ENCODE data around the gene GSTM4. TPM values are rescaled to one million over a fixed set of nuclear protein-coding genes. Genes with fewer than 3 reads are reported as not detected.

The GSTM4 gene
- total RNA-seq, 1 donor from 2014 or later = 7.8 TPM

DNA sequence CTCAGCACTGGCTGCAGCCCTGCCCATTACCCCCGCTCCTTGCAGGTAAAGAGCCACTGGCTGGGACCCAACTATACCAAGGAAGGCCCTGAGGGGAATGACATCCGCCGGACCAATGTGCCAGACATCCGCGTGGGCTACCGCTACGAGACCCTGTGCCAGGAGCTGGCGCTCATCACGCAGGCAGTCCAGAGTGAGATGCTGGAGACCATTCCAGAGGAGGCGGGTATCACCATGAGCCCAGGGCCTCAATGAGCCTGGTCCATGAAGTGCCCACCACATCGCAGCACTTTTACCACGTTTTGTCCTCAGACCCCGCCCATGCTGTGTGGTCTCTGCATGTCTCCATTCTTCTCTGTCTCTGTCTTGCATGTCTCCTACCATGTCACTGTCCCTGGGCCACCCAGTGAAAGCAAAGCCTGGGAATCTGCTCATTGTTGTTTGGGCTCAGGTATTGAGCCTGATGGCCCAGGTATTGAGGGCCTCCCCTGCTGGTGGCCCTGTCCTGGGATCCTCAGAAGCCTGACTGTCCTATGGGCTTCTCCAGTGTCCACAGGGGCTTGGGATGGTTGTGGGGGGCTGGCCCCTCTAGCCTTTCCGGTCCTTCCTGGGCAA is 24.9 kb upstream of the GSTM4 start:
- Mint-ChIP-seq H3K27me3 (ENCODE audit: unreplicated experiment) (peaks cover 16% of the 10 kb centered on the region), H3K27ac (ENCODE audit: unreplicated experiment) (no peak overlapping the region), H3K4me3 (ENCODE audit: unreplicated experiment) (no peak overlapping the region), H3K36me3 (ENCODE audit: low read depth, unreplicated experiment) (peaks cover 26% of the 10 kb centered on the region), H3K9me3 (ENCODE audit: unreplicated experiment) (no peaks in the 10 kb centered on the region), H3K4me1 (ENCODE audit: unreplicated experiment) (no peaks in the 10 kb centered on the region)
- DNase-seq (ENCODE audit: low spot score) = no peak
- TF ChIP-seq, protein P1, sequence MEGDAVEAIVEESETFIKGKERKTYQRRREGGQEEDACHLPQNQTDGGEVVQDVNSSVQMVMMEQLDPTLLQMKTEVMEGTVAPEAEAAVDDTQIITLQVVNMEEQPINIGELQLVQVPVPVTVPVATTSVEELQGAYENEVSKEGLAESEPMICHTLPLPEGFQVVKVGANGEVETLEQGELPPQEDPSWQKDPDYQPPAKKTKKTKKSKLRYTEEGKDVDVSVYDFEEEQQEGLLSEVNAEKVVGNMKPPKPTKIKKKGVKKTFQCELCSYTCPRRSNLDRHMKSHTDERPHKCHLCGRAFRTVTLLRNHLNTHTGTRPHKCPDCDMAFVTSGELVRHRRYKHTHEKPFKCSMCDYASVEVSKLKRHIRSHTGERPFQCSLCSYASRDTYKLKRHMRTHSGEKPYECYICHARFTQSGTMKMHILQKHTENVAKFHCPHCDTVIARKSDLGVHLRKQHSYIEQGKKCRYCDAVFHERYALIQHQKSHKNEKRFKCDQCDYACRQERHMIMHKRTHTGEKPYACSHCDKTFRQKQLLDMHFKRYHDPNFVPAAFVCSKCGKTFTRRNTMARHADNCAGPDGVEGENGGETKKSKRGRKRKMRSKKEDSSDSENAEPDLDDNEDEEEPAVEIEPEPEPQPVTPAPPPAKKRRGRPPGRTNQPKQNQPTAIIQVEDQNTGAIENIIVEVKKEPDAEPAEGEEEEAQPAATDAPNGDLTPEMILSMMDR (IDR thresholded peaks at IDR 0.05; ENCODE audit: unreplicated experiment) = no peak

DNA sequence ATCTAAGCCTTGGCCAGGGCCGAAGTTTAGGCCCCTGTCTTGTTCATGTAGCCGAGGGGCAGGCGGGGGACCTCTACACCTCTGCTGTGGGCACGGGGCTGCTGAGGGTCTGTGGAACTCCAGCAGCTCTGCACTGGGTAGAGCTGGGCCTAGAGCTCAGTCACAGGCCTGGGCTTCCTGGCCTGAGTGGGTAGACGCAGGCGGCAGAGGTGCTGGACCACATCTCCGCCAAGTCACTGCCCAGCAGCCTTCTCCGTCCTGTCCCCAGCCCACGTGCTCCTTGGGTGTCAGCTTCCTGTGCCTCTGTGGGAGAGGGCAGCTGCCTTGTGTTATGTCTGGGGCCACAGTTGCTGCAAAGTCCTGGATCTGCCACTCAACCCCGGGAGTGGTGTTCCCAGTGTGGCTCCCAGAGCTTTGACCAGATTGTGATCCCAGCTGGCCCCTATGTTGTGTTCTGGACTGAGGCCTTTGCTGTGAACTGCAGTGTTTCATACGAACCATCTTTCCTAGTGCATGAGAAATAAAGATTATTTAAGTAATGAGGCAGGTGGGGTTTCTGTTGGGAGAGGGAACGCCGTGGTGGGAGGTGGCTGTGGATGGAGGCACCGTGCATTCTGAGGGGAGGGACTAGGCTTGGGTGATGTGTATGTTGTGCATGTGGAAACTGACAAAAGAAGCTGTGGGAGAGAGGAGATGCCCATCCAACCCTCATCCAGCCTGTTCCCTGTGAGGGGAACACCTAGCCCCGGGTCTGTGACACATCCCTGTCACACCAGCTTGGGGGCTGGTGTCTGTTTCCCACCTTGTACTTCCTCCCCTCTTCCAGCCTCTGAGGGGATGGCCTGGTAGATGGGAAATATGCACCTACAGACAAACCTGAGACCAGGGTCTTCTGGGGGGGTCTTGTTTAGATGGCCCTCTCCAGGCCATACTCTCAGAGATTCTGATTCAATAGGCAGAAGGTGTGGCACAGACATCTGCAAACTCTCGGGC is 24.1 kb upstream of the GSTM4 start:
- no peak overlapping the region for H3K27ac Mint-ChIP-seq (ENCODE audit: unreplicated experiment)
- no peaks in the 10 kb centered on the region for H3K4me1 Mint-ChIP-seq (ENCODE audit: unreplicated experiment)
- peaks cover 26% of the 10 kb centered on the region for H3K36me3 Mint-ChIP-seq (ENCODE audit: low read depth, unreplicated experiment)
- TF ChIP-seq, protein P1 (IDR thresholded peaks at IDR 0.05; ENCODE audit: unreplicated experiment) = no peak
- DNase-seq (ENCODE audit: low spot score) = no peak
- H3K27me3 Mint-ChIP-seq (ENCODE audit: unreplicated experiment) = peaks cover 14% of the 10 kb centered on the region
- H3K4me3 Mint-ChIP-seq (ENCODE audit: unreplicated experiment) = no peak overlapping the region
- no peaks in the 10 kb centered on the region for H3K9me3 Mint-ChIP-seq (ENCODE audit: unreplicated experiment)

DNA sequence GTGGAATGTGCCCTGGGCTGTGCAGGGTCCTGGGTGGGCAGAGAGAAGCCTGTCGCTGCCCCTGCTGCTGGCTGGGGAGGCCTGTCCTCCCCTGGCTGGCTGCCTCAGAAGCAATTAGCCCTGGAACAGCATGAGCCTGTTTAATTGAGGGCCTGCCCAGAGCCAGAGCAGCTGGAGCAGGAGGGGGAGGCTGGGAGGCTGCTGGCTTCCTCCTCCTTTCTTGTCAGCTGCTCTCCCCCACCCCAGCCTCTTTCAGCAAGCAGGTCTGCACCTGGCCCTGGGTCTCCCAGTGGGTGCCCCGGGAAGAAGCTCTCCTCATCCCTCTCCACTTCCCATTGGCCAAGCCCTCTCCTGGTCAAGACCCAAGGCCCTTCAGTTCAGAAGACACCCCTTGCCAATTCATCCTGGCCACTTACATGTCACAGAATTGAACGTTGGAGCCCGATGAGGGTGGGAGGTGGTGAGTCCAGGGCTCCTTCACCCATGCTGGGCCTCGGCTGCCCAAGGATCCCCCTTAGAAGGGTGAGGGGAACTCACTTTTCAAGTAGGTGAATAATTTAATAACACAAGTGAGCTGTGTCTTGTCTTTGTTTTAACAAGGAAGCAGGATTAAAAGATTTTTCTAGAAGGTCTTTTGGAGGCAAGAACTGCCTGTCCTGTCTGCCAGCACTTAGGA is 23.1 kb upstream of the GSTM4 start:
- H3K27me3 Mint-ChIP-seq (ENCODE audit: unreplicated experiment) = peaks cover 9% of the 10 kb centered on the region
- H3K9me3 Mint-ChIP-seq (ENCODE audit: unreplicated experiment) = no peaks in the 10 kb centered on the region
- H3K4me3 Mint-ChIP-seq (ENCODE audit: unreplicated experiment) = no peak overlapping the region
- no peak overlapping the region for H3K27ac Mint-ChIP-seq (ENCODE audit: unreplicated experiment)
- peaks cover 20% of the 10 kb centered on the region for H3K36me3 Mint-ChIP-seq (ENCODE audit: low read depth, unreplicated experiment)
- DNase-seq (ENCODE audit: low spot score) = no peak
- no peaks in the 10 kb centered on the region for H3K4me1 Mint-ChIP-seq (ENCODE audit: unreplicated experiment)
- TF ChIP-seq, protein P1 (IDR thresholded peaks at IDR 0.05; ENCODE audit: unreplicated experiment) = no peak

DNA sequence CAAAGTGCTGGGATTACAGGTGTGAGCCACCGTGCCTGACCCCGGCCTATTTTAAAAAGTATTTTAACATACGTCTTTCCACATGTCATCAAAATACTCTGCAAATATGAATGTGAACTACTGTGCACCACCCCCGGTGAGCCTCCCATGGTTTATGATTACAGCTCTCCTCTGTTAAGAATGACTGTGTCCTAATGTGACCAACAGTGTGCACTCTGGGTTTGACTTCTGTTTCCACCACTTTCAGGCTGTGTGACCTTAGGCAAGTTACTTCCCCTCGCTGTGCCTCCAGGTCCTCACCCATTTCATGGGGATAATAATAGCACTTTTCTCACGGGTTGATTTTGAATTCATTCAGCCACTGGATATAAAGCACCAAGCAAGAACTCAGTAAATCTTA is 21.6 kb upstream of the GSTM4 start:
- Mint-ChIP-seq H3K27me3 (ENCODE audit: unreplicated experiment) (peaks cover 4% of the 10 kb centered on the region), H3K4me1 (ENCODE audit: unreplicated experiment) (no peaks in the 10 kb centered on the region), H3K27ac (ENCODE audit: unreplicated experiment) (no peak overlapping the region), H3K36me3 (ENCODE audit: low read depth, unreplicated experiment) (peaks cover 11% of the 10 kb centered on the region), H3K9me3 (ENCODE audit: unreplicated experiment) (no peaks in the 10 kb centered on the region), H3K4me3 (ENCODE audit: unreplicated experiment) (no peak overlapping the region)
- TF ChIP-seq, protein P1 (IDR thresholded peaks at IDR 0.05; ENCODE audit: unreplicated experiment) = no peak
- no peak for DNase-seq (ENCODE audit: low spot score)

Data from endothelial cell (in vitro differentiated cells).